Neural cell (in vitro differentiated cells): Measurements from ENCODE around the gene MRC1. TPM values are rescaled to one million over a fixed set of nuclear protein-coding genes. Genes with fewer than 3 reads are reported as not detected.

Source experiments
- H2AFZ ChIP-seq: fragments of 200-600, 300-800 bp; sonication (generic), shearing (Covaris generic); 2 replicates; pipeline ENCODE4 v1.6.0; 2014; ENCODE audit warnings: low read depth, mild to moderate bottlenecking, antibody characterized with exemption, low read length, moderate library complexity
- H3F3A ChIP-seq: fragments of 200-600 bp; shearing (Covaris generic); 2 replicates; pipeline ENCODE4 v1.6.1; 2016; ENCODE audit warnings: mild to moderate bottlenecking, moderate library complexity, mixed read lengths, antibody characterized with exemption, low read length; ENCODE audit not compliant: insufficient read depth, poor library complexity, severe bottlenecking
- H3K27ac ChIP-seq: fragments of 200-600, 300-800 bp; sonication (generic), shearing (Covaris generic); 2 replicates; pipeline ENCODE4 v1.5.1; 2014; ENCODE audit warnings: mild to moderate bottlenecking, low read length, moderate library complexity
- H3K27me3 ChIP-seq: fragments of 300-800, 200-600 bp; sonication (generic), shearing (Covaris generic); 2 replicates; pipeline ENCODE4 v1.6.0; 2014; ENCODE audit warnings: mild to moderate bottlenecking, low read depth, low read length, moderate library complexity; ENCODE audit not compliant: insufficient read depth
- H3K36me3 ChIP-seq: fragments of 300-800, 200-600 bp; sonication (generic), shearing (Covaris generic); 2 replicates; pipeline ENCODE4 v1.5.1; 2014; ENCODE audit warnings: mild to moderate bottlenecking, antibody characterized with exemption, low read length, moderate library complexity; ENCODE audit not compliant: insufficient read depth
- H3K4me2 ChIP-seq: fragments of 300-800, 200-600 bp; sonication (generic), shearing (Covaris generic); 2 replicates; pipeline ENCODE4 v1.6.0; 2014; ENCODE audit warnings: mild to moderate bottlenecking, low read length
- H3K4me3 ChIP-seq: fragments of 300-800, 200-600 bp; sonication (generic), shearing (Covaris generic); 2 replicates; pipeline ENCODE4 v1.5.1; 2014; ENCODE audit warnings: mild to moderate bottlenecking, low read length, moderate library complexity
- H3K79me2 ChIP-seq: fragments of 200-600 bp; shearing (Covaris generic); replicated peaks from 2 replicates; pipeline ENCODE4 v1.6.0; 2014; ENCODE audit warnings: mild to moderate bottlenecking, low read length, moderate library complexity; ENCODE audit not compliant: insufficient read depth
- H3K9ac ChIP-seq: fragments of 300-800, 200-600 bp; sonication (generic), shearing (Covaris generic); 2 replicates; pipeline ENCODE4 v1.6.1; 2016; ENCODE audit warnings: mild to moderate bottlenecking, low read length, mixed read lengths
- H3K9me2 ChIP-seq: fragments of 200-600 bp; shearing (Covaris generic); 2 replicates; pipeline ENCODE4 v1.6.1; 2016; ENCODE audit warnings: mild to moderate bottlenecking, low read length, mixed read lengths; ENCODE audit not compliant: insufficient read depth
- H3K9me3 ChIP-seq: fragments of 200-600, 300-800 bp; sonication (generic), shearing (Covaris generic); 2 replicates; pipeline ENCODE4 v1.6.1; 2016; ENCODE audit warnings: mild to moderate bottlenecking, mixed run types, low read length, moderate library complexity, mixed read lengths
- H4K20me1 ChIP-seq: fragments of 200-600 bp; shearing (Covaris generic); 2 replicates; pipeline ENCODE4 v1.6.1; 2016; ENCODE audit warnings: mild to moderate bottlenecking, mixed run types; ENCODE audit not compliant: insufficient read depth
- CTCF ChIP-seq: fragments of 450-650 bp; IDR thresholded peaks from 2 replicates; pipeline ENCODE4 v1.5.1; 2014; ENCODE audit warnings: antibody characterized with exemption, mild to moderate bottlenecking, moderate library complexity; ENCODE audit not compliant: poor library complexity, severe bottlenecking
- EP300 ChIP-seq: fragments of 450-650 bp; conservative IDR thresholded peaks from 2 replicates; pipeline ENCODE4 v1.6.1; 2014; ENCODE audit warnings: antibody characterized with exemption, mild to moderate bottlenecking, moderate library complexity; ENCODE audit not compliant: poor library complexity, severe bottlenecking
- EZH2 ChIP-seq: fragments of 200-600, 300-800 bp; shearing (Covaris generic), sonication (generic); IDR thresholded peaks from 2 replicates; pipeline ENCODE4 v1.6.1; 2014; ENCODE audit warnings: antibody characterized with exemption, low read length, borderline replicate concordance, mild to moderate bottlenecking; ENCODE audit not compliant: insufficient read depth, poor library complexity, severe bottlenecking
- MXI1 ChIP-seq: fragments of 450-650 bp; conservative IDR thresholded peaks from 2 replicates; pipeline ENCODE4 v1.6.1; 2014; ENCODE audit warnings: antibody characterized with exemption, mild to moderate bottlenecking; ENCODE audit not compliant: poor library complexity, severe bottlenecking
- POLR2AphosphoS5 ChIP-seq: IDR thresholded peaks from 2 replicates; pipeline ENCODE4 v1.6.1; 2012
- RAD21 ChIP-seq: fragments of 450-650 bp; conservative IDR thresholded peaks from 2 replicates; pipeline ENCODE4 v1.6.1; 2014; ENCODE audit warnings: antibody characterized with exemption, mild to moderate bottlenecking, moderate library complexity
- SMC3 ChIP-seq: fragments of 450-650 bp; conservative IDR thresholded peaks from 2 replicates; pipeline ENCODE4 v1.6.1; 2014; ENCODE audit warnings: antibody characterized with exemption, mild to moderate bottlenecking, moderate library complexity; ENCODE audit not compliant: poor library complexity
- TAF1 ChIP-seq: IDR thresholded peaks from 2 replicates; pipeline ENCODE4 v1.6.1; 2012; ENCODE audit warnings: low read depth
- polyA plus RNA-seq: library from polyadenylated mRNA; depleted of rRNA; stranded (reverse); fragments of >200 nt; gene quantifications from 2 replicates; pipeline ENCODE4 v1.2.3, GENCODE V29; 2014
- TF ChIP-seq, protein P1 (sequence below): IDR thresholded peaks from 2 replicates; pipeline ENCODE4 v1.6.1; 2012; ENCODE audit warnings: borderline replicate concordance

Gene MRC1
- polyA plus RNA-seq, 1 donor from 2014 or later, result not detected

DNA sequence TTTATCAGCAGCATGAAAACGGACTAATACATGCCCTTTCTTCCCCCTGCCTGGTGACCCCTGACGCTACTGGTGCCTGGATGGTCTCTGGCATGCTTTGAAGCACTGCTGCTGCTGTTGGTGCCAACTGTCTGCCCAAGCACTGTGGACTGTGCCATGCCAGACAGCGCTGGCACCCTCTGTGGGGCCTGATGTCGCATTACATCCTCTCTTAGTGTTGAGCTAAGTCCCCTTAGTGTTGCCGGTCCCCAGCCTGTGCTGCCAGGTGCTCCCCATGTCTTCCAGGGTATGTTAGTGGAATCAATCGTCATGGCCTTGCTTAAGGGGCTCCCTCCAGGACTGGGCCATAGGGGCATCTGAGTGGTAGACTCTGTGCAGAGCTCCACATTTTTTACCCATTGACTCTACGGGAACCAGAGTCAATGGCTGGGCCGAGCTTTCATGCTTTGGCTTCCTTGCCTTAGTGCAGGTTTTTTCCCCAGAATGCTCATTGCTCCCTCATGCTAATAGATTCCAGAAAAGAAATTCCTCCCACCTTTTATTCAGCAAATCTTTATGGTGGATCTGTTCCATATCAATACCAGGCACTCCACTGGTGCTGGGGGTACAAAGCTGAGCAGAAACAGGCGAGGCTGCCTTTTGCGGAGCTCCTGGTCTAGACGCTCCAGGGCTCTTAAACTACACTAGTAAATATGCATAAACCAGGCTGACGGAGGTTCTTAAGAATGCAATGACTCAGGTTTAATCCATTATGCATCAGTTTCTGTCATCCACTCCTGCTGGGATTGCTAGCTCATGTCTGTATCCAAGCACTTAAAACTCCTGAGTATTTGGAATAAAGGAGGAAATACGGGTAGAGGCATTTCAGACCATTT is 21.8 kb upstream of the MRC1 start:
- Histone ChIP-seq H3K9me2 (no peaks in the 10 kb centered on the region), H3K4me3 (peak overlapping the region; percentile 34), H3F3A (no peaks in the 10 kb centered on the region), H3K9ac (no peak overlapping the region), H3K4me2 (no peak overlapping the region), H3K27me3 (no peaks in the 10 kb centered on the region), H3K27ac (no peak overlapping the region), H3K9me3 (no peaks in the 10 kb centered on the region), H3K36me3 (no peaks in the 10 kb centered on the region), H3K79me2 (no peaks in the 10 kb centered on the region), H2AFZ (no peak overlapping the region), H4K20me1 (no peaks in the 10 kb centered on the region)
- no peak for TF ChIP-seq TAF1
- no peak for TF ChIP-seq EZH2
- TF ChIP-seq RAD21, result no peak
- no peak for TF ChIP-seq SMC3
- peak; percentile 25 for TF ChIP-seq POLR2AphosphoS5
- TF ChIP-seq MXI1, result no peak
- TF ChIP-seq, protein P1, sequence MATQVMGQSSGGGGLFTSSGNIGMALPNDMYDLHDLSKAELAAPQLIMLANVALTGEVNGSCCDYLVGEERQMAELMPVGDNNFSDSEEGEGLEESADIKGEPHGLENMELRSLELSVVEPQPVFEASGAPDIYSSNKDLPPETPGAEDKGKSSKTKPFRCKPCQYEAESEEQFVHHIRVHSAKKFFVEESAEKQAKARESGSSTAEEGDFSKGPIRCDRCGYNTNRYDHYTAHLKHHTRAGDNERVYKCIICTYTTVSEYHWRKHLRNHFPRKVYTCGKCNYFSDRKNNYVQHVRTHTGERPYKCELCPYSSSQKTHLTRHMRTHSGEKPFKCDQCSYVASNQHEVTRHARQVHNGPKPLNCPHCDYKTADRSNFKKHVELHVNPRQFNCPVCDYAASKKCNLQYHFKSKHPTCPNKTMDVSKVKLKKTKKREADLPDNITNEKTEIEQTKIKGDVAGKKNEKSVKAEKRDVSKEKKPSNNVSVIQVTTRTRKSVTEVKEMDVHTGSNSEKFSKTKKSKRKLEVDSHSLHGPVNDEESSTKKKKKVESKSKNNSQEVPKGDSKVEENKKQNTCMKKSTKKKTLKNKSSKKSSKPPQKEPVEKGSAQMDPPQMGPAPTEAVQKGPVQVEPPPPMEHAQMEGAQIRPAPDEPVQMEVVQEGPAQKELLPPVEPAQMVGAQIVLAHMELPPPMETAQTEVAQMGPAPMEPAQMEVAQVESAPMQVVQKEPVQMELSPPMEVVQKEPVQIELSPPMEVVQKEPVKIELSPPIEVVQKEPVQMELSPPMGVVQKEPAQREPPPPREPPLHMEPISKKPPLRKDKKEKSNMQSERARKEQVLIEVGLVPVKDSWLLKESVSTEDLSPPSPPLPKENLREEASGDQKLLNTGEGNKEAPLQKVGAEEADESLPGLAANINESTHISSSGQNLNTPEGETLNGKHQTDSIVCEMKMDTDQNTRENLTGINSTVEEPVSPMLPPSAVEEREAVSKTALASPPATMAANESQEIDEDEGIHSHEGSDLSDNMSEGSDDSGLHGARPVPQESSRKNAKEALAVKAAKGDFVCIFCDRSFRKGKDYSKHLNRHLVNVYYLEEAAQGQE, result peak; percentile 82
- TF ChIP-seq CTCF, result no peak
- TF ChIP-seq EP300, result peak; percentile 48

DNA sequence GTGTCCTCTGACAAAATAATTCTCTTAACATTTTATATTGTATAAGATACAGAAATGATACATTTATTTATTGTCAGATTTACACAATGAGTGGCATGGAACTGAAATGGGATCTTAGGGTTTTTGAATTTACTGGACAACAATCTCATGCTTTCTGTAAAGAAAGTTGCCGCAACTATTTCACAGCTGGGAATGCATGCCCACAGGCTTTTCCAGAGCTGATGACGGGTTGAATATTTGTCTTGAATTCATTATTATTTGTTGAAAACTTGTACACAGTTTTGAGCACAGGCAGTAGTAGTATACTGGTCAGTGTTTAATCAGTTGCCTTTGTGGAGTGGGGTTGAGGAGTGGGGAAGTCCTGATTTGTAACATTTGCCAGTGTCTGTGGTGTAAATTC is 20.5 kb upstream of the MRC1 start:
- Histone ChIP-seq H3K9me3 (no peaks in the 10 kb centered on the region), H4K20me1 (no peaks in the 10 kb centered on the region), H3F3A (no peaks in the 10 kb centered on the region), H3K4me2 (no peak overlapping the region), H3K79me2 (no peaks in the 10 kb centered on the region), H3K27ac (no peak overlapping the region), H3K36me3 (no peaks in the 10 kb centered on the region), H3K9ac (no peak overlapping the region), H3K9me2 (no peaks in the 10 kb centered on the region), H2AFZ (no peak overlapping the region), H3K27me3 (no peaks in the 10 kb centered on the region), H3K4me3 (no peak overlapping the region)
- no peak for TF ChIP-seq EP300
- TF ChIP-seq TAF1, result no peak
- no peak for TF ChIP-seq POLR2AphosphoS5
- TF ChIP-seq RAD21, result no peak
- no peak for TF ChIP-seq CTCF
- TF ChIP-seq SMC3, result no peak
- no peak for TF ChIP-seq EZH2
- TF ChIP-seq MXI1, result no peak
- TF ChIP-seq, protein P1, result no peak
